H9 (cell line): ENCODE data around the gene ENDOV. TPM values are rescaled to one million over a fixed set of nuclear protein-coding genes. Genes with fewer than 3 reads are reported as not detected.

Source experiments
- DNase-seq: peaks from one replicate; pipeline ENCODE4 v3.0.0-alpha.2; 2017
- H2AFZ ChIP-seq: one replicate; pipeline ENCODE4 v1.6.1; 2013; ENCODE audit warnings: mild to moderate bottlenecking, low read length, control low read depth, moderate library complexity
- H2AK5ac ChIP-seq: 2 replicates; pipeline ENCODE4 v1.6.1; 2013; ENCODE audit warnings: low read length, control low read depth, mixed read lengths; ENCODE audit not compliant: insufficient read length
- H2BK120ac ChIP-seq: one replicate; pipeline ENCODE4 v1.6.1; 2013; ENCODE audit warnings: low read depth, mild to moderate bottlenecking, low read length, control low read depth, inconsistent platforms; ENCODE audit not compliant: poor library complexity, severe bottlenecking
- H2BK12ac ChIP-seq: 2 replicates; pipeline ENCODE4 v1.6.1; 2013; ENCODE audit warnings: low read length, control low read depth, mixed read lengths, low read depth; ENCODE audit not compliant: insufficient read length
- H2BK15ac ChIP-seq: 2 replicates; pipeline ENCODE4 v1.6.1; 2013; ENCODE audit warnings: low read depth, low read length, control low read depth
- H2BK20ac ChIP-seq: one replicate; pipeline ENCODE4 v1.6.1; 2013; ENCODE audit warnings: low read depth, mild to moderate bottlenecking, low read length, control low read depth, inconsistent platforms; ENCODE audit not compliant: poor library complexity, severe bottlenecking
- H2BK5ac ChIP-seq: 2 replicates; pipeline ENCODE4 v1.6.1; 2013; ENCODE audit warnings: low read length, control low read depth, mixed read lengths; ENCODE audit not compliant: insufficient read length
- H3K14ac ChIP-seq: 2 replicates; pipeline ENCODE4 v1.6.1; 2013; ENCODE audit warnings: low read length, control low read depth; ENCODE audit not compliant: insufficient read depth
- H3K18ac ChIP-seq: 2 replicates; pipeline ENCODE4 v1.6.1; 2013; ENCODE audit warnings: low read depth, mild to moderate bottlenecking, mixed read lengths, low read length, control low read depth; ENCODE audit not compliant: insufficient read length
- H3K23ac ChIP-seq: 2 replicates; pipeline ENCODE4 v1.6.1; 2013; ENCODE audit warnings: low read length, control low read depth, mixed read lengths, low read depth; ENCODE audit not compliant: insufficient read length
- H3K23me2 ChIP-seq: 2 replicates; pipeline ENCODE4 v1.6.1; 2013; ENCODE audit warnings: low read depth, mild to moderate bottlenecking, mixed read lengths, low read length, control low read depth; ENCODE audit not compliant: insufficient read length, poor library complexity, severe bottlenecking
- H3K27ac ChIP-seq: 2 replicates; pipeline ENCODE4 v1.5.1; 2013; ENCODE audit warnings: low read length, control low read depth, mixed read lengths, low read depth; ENCODE audit not compliant: insufficient read length
- H3K27me3 ChIP-seq: 2 replicates; pipeline ENCODE4 v1.6.1; 2013; ENCODE audit warnings: low read length, control low read depth, inconsistent platforms; ENCODE audit not compliant: insufficient read depth
- H3K4ac ChIP-seq: 2 replicates; pipeline ENCODE4 v1.6.1; 2013; ENCODE audit warnings: low read depth, mild to moderate bottlenecking, control low read depth, inconsistent platforms, low read length, moderate library complexity
- H3K4me1 ChIP-seq: 2 replicates; pipeline ENCODE4 v1.6.1; 2013; ENCODE audit warnings: low read length, control low read depth, inconsistent platforms; ENCODE audit not compliant: insufficient read depth
- H3K4me2 ChIP-seq: 2 replicates; pipeline ENCODE4 v1.6.1; 2013; ENCODE audit warnings: low read length, control low read depth, mixed read lengths; ENCODE audit not compliant: insufficient read length, insufficient read depth
- H3K56ac ChIP-seq: 2 replicates; pipeline ENCODE4 v1.6.1; 2013; ENCODE audit warnings: low read depth, mild to moderate bottlenecking, mixed read lengths, low read length, control low read depth; ENCODE audit not compliant: insufficient read length
- H3K79me1 ChIP-seq: 2 replicates; pipeline ENCODE4 v1.6.1; 2013; ENCODE audit warnings: low read depth, mild to moderate bottlenecking, moderate library complexity, low read length, control low read depth, inconsistent platforms; ENCODE audit not compliant: insufficient read depth, poor library complexity, severe bottlenecking
- H3K79me2 ChIP-seq: 2 replicates; pipeline ENCODE4 v1.6.1; 2013; ENCODE audit warnings: low read length, control low read depth, inconsistent platforms; ENCODE audit not compliant: insufficient read depth
- H3K9ac ChIP-seq: 2 replicates; pipeline ENCODE4 v1.6.1; 2013; ENCODE audit warnings: low read length, control low read depth, mixed read lengths; ENCODE audit not compliant: insufficient read length; ENCODE audit errors: extremely low read depth
- H3K9me3 ChIP-seq: one replicate; pipeline ENCODE4 v1.6.1; 2013; ENCODE audit warnings: low read depth, low read length, inconsistent platforms; ENCODE audit not compliant: control insufficient read depth
- H3T11ph ChIP-seq: one replicate; pipeline ENCODE4 v1.6.1; 2013; ENCODE audit warnings: mild to moderate bottlenecking, low read length, control low read depth, inconsistent platforms
- H4K20me1 ChIP-seq: one replicate; pipeline ENCODE4 v1.6.1; 2013; ENCODE audit not compliant: control insufficient read depth, insufficient read length, insufficient read depth
- H4K5ac ChIP-seq: 2 replicates; pipeline ENCODE4 v1.6.1; 2013; ENCODE audit warnings: low read depth, mild to moderate bottlenecking, mixed read lengths, low read length, control low read depth; ENCODE audit not compliant: insufficient read length
- H4K8ac ChIP-seq: replicated peaks from 2 replicates; pipeline ENCODE4 v1.6.1; 2013; ENCODE audit warnings: low read length, control low read depth, mixed read lengths, low read depth; ENCODE audit not compliant: insufficient read length
- H4K91ac ChIP-seq: 2 replicates; pipeline ENCODE4 v1.6.1; 2013; ENCODE audit warnings: low read depth, mild to moderate bottlenecking, moderate library complexity, mixed read lengths, low read length, control low read depth; ENCODE audit not compliant: insufficient read length
- H3K27ac Mint-ChIP-seq, 3 experiments: 2 replicates in 2 of 3; 3 replicates in 1 of 3; pipeline ENCODE4 v1.8.0; 2020 to 2021; ENCODE audit warnings: mixed read lengths in 3 of 3, mild to moderate bottlenecking in 1 of 3, moderate library complexity in 1 of 3
- H3K27me3 Mint-ChIP-seq: 2 replicates; pipeline ENCODE4 v1.8.0; 2021; ENCODE audit warnings: low read depth, mild to moderate bottlenecking, moderate library complexity, mixed read lengths
- H3K36me3 Mint-ChIP-seq, 3 experiments: 2 replicates in 2 of 3; 3 replicates in 1 of 3; pipeline ENCODE4 v1.8.0; 2020 to 2021; ENCODE audit warnings: low read depth in 3 of 3, mixed read lengths in 3 of 3; ENCODE audit not compliant: insufficient read depth in 1 of 3
- H3K4me1 Mint-ChIP-seq, 2 experiments: 2 replicates each; pipeline ENCODE4 v1.8.0; 2020; ENCODE audit warnings: mixed read lengths in 2 of 2
- H3K4me3 Mint-ChIP-seq, 2 experiments: 2 replicates in 1 of 2; 3 replicates in 1 of 2; pipeline ENCODE4 v1.8.0; 2020 to 2021; ENCODE audit warnings: mild to moderate bottlenecking in 2 of 2, mixed read lengths in 2 of 2, moderate library complexity in 1 of 2
- H3K9me3 Mint-ChIP-seq, 2 experiments: 2 replicates in 1 of 2; 3 replicates in 1 of 2; pipeline ENCODE4 v1.8.0; 2020; ENCODE audit warnings: mild to moderate bottlenecking in 2 of 2, mixed read lengths in 2 of 2, moderate library complexity in 1 of 2
- CTCF ChIP-seq: fragments of 200-600 bp; sonication (generic); conservative IDR thresholded peaks from 3 replicates; pipeline ENCODE4 v1.8.0; 2021; ENCODE audit warnings: antibody characterized with exemption, mild to moderate bottlenecking
- WGBS: extraction: QIAGEN DNeasy Blood & Tissue Kit; methylation state at CpG from one replicate; pipeline ENCODE4 v1.1.7; 2013; ENCODE audit warnings: missing lambda C conversion rate, low lambda C conversion rate, mixed read lengths; ENCODE audit not compliant: insufficient read length; ENCODE audit errors: extremely low coverage; 5-methylcytosine and 5-hydroxymethylcytosine counted together
- total RNA-seq: library from RNA; stranded (reverse); gene quantifications from 2 replicates; pipeline ENCODE4 v1.2.1, GENCODE V29; 2021

ENDOV gene
- total RNA-seq, 1 experiment from 2014 or later, result 17.1 TPM

- Histone ChIP-seq H3K9me3 (no peaks in the 10 kb centered on the region), H3K23ac (no peak overlapping the region), H3K56ac (no peak overlapping the region), H3K4me1 (no peaks in the 10 kb centered on the region), H2BK120ac (no peak overlapping the region), H4K20me1 (no peaks in the 10 kb centered on the region), H4K8ac (no peak overlapping the region), H3K27me3 (peaks cover 60% of the 10 kb centered on the region), H3K79me1 (no peaks in the 10 kb centered on the region), H3K27ac (no peak overlapping the region), H3K14ac (no peak overlapping the region; the same call in 1 of the 2 replicates), H3K79me2 (no peaks in the 10 kb centered on the region), H2AK5ac (no peak overlapping the region), H3K4me2 (no peak overlapping the region), H3K23me2 (peaks cover 5% of the 10 kb centered on the region), H3K9ac (no peak overlapping the region), H2AFZ (no peak overlapping the region), H3K4ac (no peak overlapping the region), H2BK15ac (no peak overlapping the region), H3K18ac (no peak overlapping the region), H3T11ph (no peak overlapping the region), H2BK12ac (no peak overlapping the region), H2BK20ac (no peak overlapping the region), H4K5ac (no peak overlapping the region), H2BK5ac (no peak overlapping the region), H4K91ac (no peak overlapping the region)
- peaks cover 0 to 38% (median 3%) of the 10 kb centered on the region in 3 experiments; a peak in 3 of 7 replicates for H3K36me3 Mint-ChIP-seq
- no peaks in the 10 kb centered on the region for H3K9me3 Mint-ChIP-seq
- H3K4me3 Mint-ChIP-seq, result no peak overlapping the region
- no peak overlapping the region; a peak in 1 of 7 replicates for H3K27ac Mint-ChIP-seq
- H3K27me3 Mint-ChIP-seq, result peaks cover 82% of the 10 kb centered on the region
- DNase-seq, result no peak
- peaks cover 8 to 40% of the 10 kb centered on the region in 2 experiments for H3K4me1 Mint-ChIP-seq
- no CpG with 5 or more reads among the region's 7 CpGs for WGBS
- no peak for TF ChIP-seq CTCF
Observed at GRCh38 chr17:80473701-80474100, 58.7 kb downstream of the ENDOV start.
